ENCODE data around the gene FNDC3B. TPM values are rescaled to one million over a fixed set of nuclear protein-coding genes. Genes with fewer than 3 reads are reported as not detected.

The FNDC3B gene
- total and polyA plus RNA-seq, 9 donors, result 22.1 to 198 (median 108) TPM

- TF ChIP-seq, protein P1, sequence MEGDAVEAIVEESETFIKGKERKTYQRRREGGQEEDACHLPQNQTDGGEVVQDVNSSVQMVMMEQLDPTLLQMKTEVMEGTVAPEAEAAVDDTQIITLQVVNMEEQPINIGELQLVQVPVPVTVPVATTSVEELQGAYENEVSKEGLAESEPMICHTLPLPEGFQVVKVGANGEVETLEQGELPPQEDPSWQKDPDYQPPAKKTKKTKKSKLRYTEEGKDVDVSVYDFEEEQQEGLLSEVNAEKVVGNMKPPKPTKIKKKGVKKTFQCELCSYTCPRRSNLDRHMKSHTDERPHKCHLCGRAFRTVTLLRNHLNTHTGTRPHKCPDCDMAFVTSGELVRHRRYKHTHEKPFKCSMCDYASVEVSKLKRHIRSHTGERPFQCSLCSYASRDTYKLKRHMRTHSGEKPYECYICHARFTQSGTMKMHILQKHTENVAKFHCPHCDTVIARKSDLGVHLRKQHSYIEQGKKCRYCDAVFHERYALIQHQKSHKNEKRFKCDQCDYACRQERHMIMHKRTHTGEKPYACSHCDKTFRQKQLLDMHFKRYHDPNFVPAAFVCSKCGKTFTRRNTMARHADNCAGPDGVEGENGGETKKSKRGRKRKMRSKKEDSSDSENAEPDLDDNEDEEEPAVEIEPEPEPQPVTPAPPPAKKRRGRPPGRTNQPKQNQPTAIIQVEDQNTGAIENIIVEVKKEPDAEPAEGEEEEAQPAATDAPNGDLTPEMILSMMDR (IDR thresholded peaks at IDR 0.05), result no peak
- no peak for TF ChIP-seq EP300 (IDR thresholded peaks at IDR 0.05)
- TF ChIP-seq POLR2A (IDR thresholded peaks at IDR 0.05), result no peak
- Histone ChIP-seq H3K4me3 (no peak overlapping the region), H3K9me3 (peaks cover 0 to 6% of the 10 kb centered on the region in 2 donors), H3K27ac (no peak overlapping the region), H3K4me1 (ENCODE audit: insufficient read depth) (peaks cover 3% of the 10 kb centered on the region), H3K27me3 (no peaks in the 10 kb centered on the region), H3K36me3 (no peaks in the 10 kb centered on the region)
- intact Hi-C loops (cut with DNase I), result no loop called here
- DNase-seq, result no peak
- WGBS, 3 donors, result 94 to 100% (median 98%) methylated on average over 2 of the region's 2 CpGs
These were observed 340.0 kb downstream of the FNDC3B start for GRCh38 chr3:172379372-172379771.

GRCh38 chr3:172380632-172381031, 341.3 kb downstream of the FNDC3B start:
- 95 to 98% (median 97%) methylated on average over 2 of the region's 2 CpGs for WGBS, 3 donors
- Histone ChIP-seq H3K27ac (no peak overlapping the region), H3K4me3 (no peak overlapping the region), H3K36me3 (no peaks in the 10 kb centered on the region), H3K27me3 (no peaks in the 10 kb centered on the region), H3K9me3 (peaks cover 0 to 6% of the 10 kb centered on the region in 2 donors), H3K4me1 (ENCODE audit: insufficient read depth) (peaks cover under 1% of the 10 kb centered on the region)
- TF ChIP-seq POLR2A (IDR thresholded peaks at IDR 0.05), result no peak
- TF ChIP-seq, protein P1 (IDR thresholded peaks at IDR 0.05), result no peak
- TF ChIP-seq EP300 (IDR thresholded peaks at IDR 0.05), result no peak
- DNase-seq, result no peak
- intact Hi-C loops (cut with DNase I), result no loop called here

- peaks cover 0 to 6% of the 10 kb centered on the region in 2 donors for H3K9me3 ChIP-seq
- no peak overlapping the region for H3K4me3 ChIP-seq
- DNase-seq, result no peak
- no peaks in the 10 kb centered on the region for H3K4me1 ChIP-seq (ENCODE audit: insufficient read depth)
- no peak for TF ChIP-seq POLR2A (IDR thresholded peaks at IDR 0.05)
- TF ChIP-seq EP300 (IDR thresholded peaks at IDR 0.05), result no peak
- TF ChIP-seq, protein P1 (IDR thresholded peaks at IDR 0.05), result no peak
- intact Hi-C loops (cut with DNase I), result no loop called here
- 78 to 81% (median 79%) methylated on average over 3 of the region's 3 CpGs for WGBS, 3 donors
- H3K27ac ChIP-seq, result no peak overlapping the region
- no peaks in the 10 kb centered on the region for H3K27me3 ChIP-seq
- H3K36me3 ChIP-seq, result no peaks in the 10 kb centered on the region
These were observed 344.0 kb downstream of the FNDC3B start for GRCh38 chr3:172383306-172383796.

GRCh38 chr3:172384836-172385235, 345.5 kb downstream of the FNDC3B start:
- H3K36me3 ChIP-seq, result no peaks in the 10 kb centered on the region
- DNase-seq, result no peak
- H3K4me1 ChIP-seq (ENCODE audit: insufficient read depth), result no peaks in the 10 kb centered on the region
- no peak for TF ChIP-seq POLR2A (IDR thresholded peaks at IDR 0.05)
- no peak for TF ChIP-seq EP300 (IDR thresholded peaks at IDR 0.05)
- TF ChIP-seq, protein P1 (IDR thresholded peaks at IDR 0.05), result no peak
- WGBS, 3 donors, result 55 to 68% (median 64%) methylated on average over 3 of the region's 3 CpGs
- no peaks in the 10 kb centered on the region for H3K27me3 ChIP-seq
- no peaks in the 10 kb centered on the region for H3K9me3 ChIP-seq
- H3K27ac ChIP-seq, result no peak overlapping the region
- intact Hi-C loops (cut with DNase I), result no loop called here
- H3K4me3 ChIP-seq, result no peak overlapping the region
